ENCODE results near the gene ARAP3. TPM values are rescaled to one million over a fixed set of nuclear protein-coding genes. Genes with fewer than 3 reads are reported as not detected.

ARAP3 gene
- total RNA-seq, 1 experiment from 2014 or later, result 2.5 TPM

- intact Hi-C loops (cut with micrococcal nuclease; ENCODE audit: unreplicated experiment), result no loop called here
- DNase-seq (ENCODE audit: low read depth, low spot score), result no peak
- CTCF ChIA-PET, result no interaction called here
Observed at GRCh38 chr5:141716009-141716408, 34.0 kb upstream of the ARAP3 start.

DNA sequence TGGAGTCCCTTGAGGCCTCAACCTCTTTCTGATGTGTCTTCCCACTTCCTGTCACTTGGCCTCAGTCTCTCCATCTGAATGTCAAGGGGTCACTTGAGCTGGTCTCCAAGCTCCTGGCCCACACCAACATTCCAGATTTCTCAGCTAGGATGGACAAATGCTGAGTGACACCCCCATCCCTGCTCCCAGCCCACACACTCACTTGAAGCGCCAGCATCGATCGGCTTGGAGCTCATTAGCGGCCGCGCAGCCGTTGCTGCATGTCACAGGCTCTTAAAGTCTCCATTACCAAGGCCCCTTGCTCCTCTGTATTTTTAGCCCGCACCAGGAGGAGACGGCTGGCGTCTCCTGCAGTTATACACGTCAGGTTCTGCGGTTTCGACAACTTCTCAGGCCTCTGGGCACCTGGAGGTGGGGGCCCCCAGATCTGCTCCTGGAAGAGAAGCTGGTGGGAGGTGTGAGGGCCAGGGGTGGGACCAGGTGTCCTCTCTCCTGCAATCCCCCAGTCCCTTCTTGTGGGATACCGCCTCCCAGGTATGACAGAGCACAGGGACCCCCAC, 33.4 kb upstream of the ARAP3 start:
- no TSS peak for BruUV-seq (replicated peaks)
- CTCF ChIA-PET, result no interaction called here

More at GRCh38 chr5:141716009-141716408, 34.0 kb upstream of the ARAP3 start:
- H3K27ac ChIP-seq (ENCODE audit: low read length), result peak overlapping the region; percentile 69
- peaks cover 38% of the 10 kb centered on the region for H3K4me1 ChIP-seq (ENCODE audit: control insufficient read depth, insufficient read depth, low read length)
- H3K4me3 ChIP-seq (ENCODE audit: low read depth in 2 of 2, low read length in 2 of 2), result no peak overlapping the region
- no peaks in the 10 kb centered on the region for H3K27me3 ChIP-seq (ENCODE audit: control insufficient read depth, insufficient read depth, low read length)
- H3K9me3 ChIP-seq (ENCODE audit: control insufficient read depth, insufficient read depth, low read depth, low read length), result no peaks in the 10 kb centered on the region
- BruUV-seq (replicated peaks), result no TSS peak
- no peak for ATAC-seq
- POLR2A ChIA-PET, result no interaction called here
- in situ Hi-C loops (cut with HindIII; ENCODE audit: low pct_unique_long_range_greater_than_20kb, low sequenced_read_pairs), result no loop called here
- no peak for TF ChIP-seq POLR2AphosphoS5 (IDR thresholded peaks at IDR 0.05; ENCODE audit: low read depth, low read length)
- TF ChIP-seq TCF7L2 (IDR thresholded peaks at IDR 0.05; ENCODE audit: low read depth, low read length), result no peak
- TF ChIP-seq, protein P1, sequence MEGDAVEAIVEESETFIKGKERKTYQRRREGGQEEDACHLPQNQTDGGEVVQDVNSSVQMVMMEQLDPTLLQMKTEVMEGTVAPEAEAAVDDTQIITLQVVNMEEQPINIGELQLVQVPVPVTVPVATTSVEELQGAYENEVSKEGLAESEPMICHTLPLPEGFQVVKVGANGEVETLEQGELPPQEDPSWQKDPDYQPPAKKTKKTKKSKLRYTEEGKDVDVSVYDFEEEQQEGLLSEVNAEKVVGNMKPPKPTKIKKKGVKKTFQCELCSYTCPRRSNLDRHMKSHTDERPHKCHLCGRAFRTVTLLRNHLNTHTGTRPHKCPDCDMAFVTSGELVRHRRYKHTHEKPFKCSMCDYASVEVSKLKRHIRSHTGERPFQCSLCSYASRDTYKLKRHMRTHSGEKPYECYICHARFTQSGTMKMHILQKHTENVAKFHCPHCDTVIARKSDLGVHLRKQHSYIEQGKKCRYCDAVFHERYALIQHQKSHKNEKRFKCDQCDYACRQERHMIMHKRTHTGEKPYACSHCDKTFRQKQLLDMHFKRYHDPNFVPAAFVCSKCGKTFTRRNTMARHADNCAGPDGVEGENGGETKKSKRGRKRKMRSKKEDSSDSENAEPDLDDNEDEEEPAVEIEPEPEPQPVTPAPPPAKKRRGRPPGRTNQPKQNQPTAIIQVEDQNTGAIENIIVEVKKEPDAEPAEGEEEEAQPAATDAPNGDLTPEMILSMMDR (IDR thresholded peaks at IDR 0.05), result no peak
- TF ChIP-seq, protein P2, sequence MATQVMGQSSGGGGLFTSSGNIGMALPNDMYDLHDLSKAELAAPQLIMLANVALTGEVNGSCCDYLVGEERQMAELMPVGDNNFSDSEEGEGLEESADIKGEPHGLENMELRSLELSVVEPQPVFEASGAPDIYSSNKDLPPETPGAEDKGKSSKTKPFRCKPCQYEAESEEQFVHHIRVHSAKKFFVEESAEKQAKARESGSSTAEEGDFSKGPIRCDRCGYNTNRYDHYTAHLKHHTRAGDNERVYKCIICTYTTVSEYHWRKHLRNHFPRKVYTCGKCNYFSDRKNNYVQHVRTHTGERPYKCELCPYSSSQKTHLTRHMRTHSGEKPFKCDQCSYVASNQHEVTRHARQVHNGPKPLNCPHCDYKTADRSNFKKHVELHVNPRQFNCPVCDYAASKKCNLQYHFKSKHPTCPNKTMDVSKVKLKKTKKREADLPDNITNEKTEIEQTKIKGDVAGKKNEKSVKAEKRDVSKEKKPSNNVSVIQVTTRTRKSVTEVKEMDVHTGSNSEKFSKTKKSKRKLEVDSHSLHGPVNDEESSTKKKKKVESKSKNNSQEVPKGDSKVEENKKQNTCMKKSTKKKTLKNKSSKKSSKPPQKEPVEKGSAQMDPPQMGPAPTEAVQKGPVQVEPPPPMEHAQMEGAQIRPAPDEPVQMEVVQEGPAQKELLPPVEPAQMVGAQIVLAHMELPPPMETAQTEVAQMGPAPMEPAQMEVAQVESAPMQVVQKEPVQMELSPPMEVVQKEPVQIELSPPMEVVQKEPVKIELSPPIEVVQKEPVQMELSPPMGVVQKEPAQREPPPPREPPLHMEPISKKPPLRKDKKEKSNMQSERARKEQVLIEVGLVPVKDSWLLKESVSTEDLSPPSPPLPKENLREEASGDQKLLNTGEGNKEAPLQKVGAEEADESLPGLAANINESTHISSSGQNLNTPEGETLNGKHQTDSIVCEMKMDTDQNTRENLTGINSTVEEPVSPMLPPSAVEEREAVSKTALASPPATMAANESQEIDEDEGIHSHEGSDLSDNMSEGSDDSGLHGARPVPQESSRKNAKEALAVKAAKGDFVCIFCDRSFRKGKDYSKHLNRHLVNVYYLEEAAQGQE (IDR thresholded peaks at IDR 0.05; ENCODE audit: insufficient read depth in 1 of 2, low read depth in 2 of 2, low read length in 1 of 2), result no peak
- TF ChIP-seq SIN3A (IDR thresholded peaks at IDR 0.05; ENCODE audit: borderline replicate concordance, insufficient read depth, low read depth, low read length), result no peak
- H3K36me3 ChIP-seq (ENCODE audit: control insufficient read depth, insufficient read depth, low read length), result no peaks in the 10 kb centered on the region

More for the DNA sequence above, 33.4 kb upstream of the ARAP3 start:
- Histone ChIP-seq H3K36me3 (ENCODE audit: control insufficient read depth, insufficient read depth, low read length) (no peaks in the 10 kb centered on the region), H3K27me3 (ENCODE audit: control insufficient read depth, insufficient read depth, low read length) (no peaks in the 10 kb centered on the region), H3K9me3 (ENCODE audit: control insufficient read depth, insufficient read depth, low read depth, low read length) (no peaks in the 10 kb centered on the region), H3K4me1 (ENCODE audit: control insufficient read depth, insufficient read depth, low read length) (peaks cover 38% of the 10 kb centered on the region), H3K27ac (ENCODE audit: low read length) (peak overlapping the region; percentile 83), H3K4me3 (ENCODE audit: low read depth in 2 of 2, low read length in 2 of 2) (no peak overlapping the region)
- DNase-seq (ENCODE audit: low read depth, low spot score) (no peak), ATAC-seq (no peak)
- intact Hi-C loops (cut with micrococcal nuclease; ENCODE audit: unreplicated experiment) (no loop called here), in situ Hi-C loops (cut with HindIII; ENCODE audit: low pct_unique_long_range_greater_than_20kb, low sequenced_read_pairs) (no loop called here)
- POLR2A ChIA-PET, result no interaction called here
- TF ChIP-seq POLR2AphosphoS5 (IDR thresholded peaks at IDR 0.05; ENCODE audit: low read depth, low read length), result no peak
- TF ChIP-seq, protein P2 (IDR thresholded peaks at IDR 0.05; ENCODE audit: insufficient read depth in 1 of 2, low read depth in 2 of 2, low read length in 1 of 2), result no peak
